Naive thymus-derived CD4-positive, alpha-beta T cell (primary cell): ENCODE data around the gene RASSF8. TPM values are rescaled to one million over a fixed set of nuclear protein-coding genes. Genes with fewer than 3 reads are reported as not detected.

Experiments
- ATAC-seq: fragments of 150-1000 bp; cut with Tn5 transposase; 2 replicates; pipeline ENCODE4 v1.10.0; 2021; ENCODE audit warnings: mild to moderate bottlenecking, moderate library complexity
- CTCF ChIA-PET: fragments of 350-600 bp; sonication (Branson Sonifier 250); formaldehyde crosslinking; loops from one replicate; lab custom pipeline; 2021; ENCODE audit warnings: antibody characterized with exemption; lab: Charles Lee
- POLR2A ChIA-PET: fragments of 350-600 bp; sonication (Branson Sonifier 250); formaldehyde crosslinking; loops from one replicate; lab custom pipeline; 2021; ENCODE audit warnings: antibody characterized with exemption, inconsistent platforms; lab: Charles Lee
- DNase-seq, 9 donors: peaks; one replicate each; pipeline versions ENCODE4 v3.0.0 to v3.0.0-alpha.2; 2020 to 2022; ENCODE audit warnings: mixed read lengths in 1 of 9
- H3K27ac ChIP-seq: one replicate; pipeline ENCODE4 v1.7.0; 2013; ENCODE audit warnings: mild to moderate bottlenecking, low read depth, low read length, moderate library complexity
- H3K27me3 ChIP-seq, 2 donors: one replicate each; pipeline ENCODE4 v1.7.0; 2013; ENCODE audit warnings: low read length in 2 of 2, mild to moderate bottlenecking in 2 of 2, moderate library complexity in 2 of 2; ENCODE audit not compliant: control insufficient read depth in 2 of 2, insufficient read depth in 2 of 2
- H3K36me3 ChIP-seq, 3 experiments: 1 replicate in 2 of 3; 2 replicates in 1 of 3; pipeline ENCODE4 v1.7.0; 2013; ENCODE audit warnings: low read length in 3 of 3, mild to moderate bottlenecking in 3 of 3, moderate library complexity in 1 of 3; ENCODE audit not compliant: insufficient read depth in 3 of 3, control insufficient read depth in 2 of 3
- H3K4me1 ChIP-seq, 2 donors: one replicate each; pipeline ENCODE4 v1.7.0; 2013; ENCODE audit warnings: low read length in 2 of 2, mild to moderate bottlenecking in 2 of 2, moderate library complexity in 1 of 2; ENCODE audit not compliant: control insufficient read depth in 2 of 2, insufficient read depth in 2 of 2
- H3K4me3 ChIP-seq: 2 replicates; pipeline ENCODE4 v1.7.0; 2013; ENCODE audit warnings: mild to moderate bottlenecking, low read length
- H3K9me3 ChIP-seq, 3 experiments: 1 replicate in 2 of 3; 2 replicates in 1 of 3; pipeline ENCODE4 v1.7.0; 2013; ENCODE audit warnings: low read length in 3 of 3; ENCODE audit not compliant: control insufficient read depth in 2 of 3
- H3K27ac Mint-ChIP-seq, 9 donors: one replicate each; pipeline ENCODE4 v1.8.0; 2020 to 2022; ENCODE audit warnings: mixed read lengths in 9 of 9, mild to moderate bottlenecking in 8 of 9, moderate library complexity in 5 of 9, inconsistent platforms in 2 of 9
- H3K27me3 Mint-ChIP-seq, 5 donors: one replicate each; pipeline ENCODE4 v1.8.0; 2021 to 2022; ENCODE audit warnings: mixed read lengths in 5 of 5, mild to moderate bottlenecking in 1 of 5
- H3K36me3 Mint-ChIP-seq, 5 donors: one replicate each; pipeline ENCODE4 v1.8.0; 2020 to 2022; ENCODE audit warnings: mixed read lengths in 5 of 5, mild to moderate bottlenecking in 3 of 5, inconsistent platforms in 1 of 5
- H3K4me1 Mint-ChIP-seq, 7 donors: one replicate each; pipeline ENCODE4 v1.8.0; 2020 to 2022; ENCODE audit warnings: mixed read lengths in 7 of 7, mild to moderate bottlenecking in 3 of 7, inconsistent platforms in 1 of 7
- H3K4me3 Mint-ChIP-seq, 10 donors: one replicate each; pipeline ENCODE4 v1.8.0; 2020 to 2022; ENCODE audit warnings: mild to moderate bottlenecking in 10 of 10, mixed read lengths in 10 of 10, moderate library complexity in 6 of 10, inconsistent platforms in 2 of 10
- H3K9me3 Mint-ChIP-seq, 11 donors: one replicate each; pipeline ENCODE4 v1.8.0; 2020 to 2022; ENCODE audit warnings: mixed read lengths in 11 of 11, mild to moderate bottlenecking in 4 of 11, inconsistent platforms in 1 of 11, moderate library complexity in 1 of 11
- intact Hi-C, 2 donors: fragments of 100-400 bp; cut with micrococcal nuclease; formaldehyde crosslinking; loops; one replicate each; pipeline ENCODE4 v1.15.1; 2023
- polyA plus RNA-seq, 2 donors: library from polyadenylated mRNA; unstranded; fragments of 300-500 nt; fragmentation: Illumina TruSeq; gene quantifications; one replicate each; pipeline ENCODE4 v1.2.3, GENCODE V29; 2021
- total RNA-seq, 6 experiments: library from RNA in 5 of 6; stranded (reverse) in 5 of 6; gene quantifications; 1 replicate in 5 of 6; 2 replicates in 1 of 6; pipeline ENCODE4 v1.2.3 and lab custom pipeline; 2021 to 2026

The RASSF8 gene
- total and polyA plus RNA-seq, 7 experiments from 2014 or later = 0.03 to 0.64 (median 0.18) TPM; not detected in 3

GRCh38 chr12:26109343-26109881 is 150.9 kb downstream of the RASSF8 start:
- ATAC-seq (no peak), DNase-seq (no peak)
- Mint-ChIP-seq H3K27me3 (peaks cover 9 to 58% (median 28%) of the 10 kb centered on the region in 5 donors), H3K4me3 (no peak overlapping the region), H3K36me3 (peaks cover 0 to 2% (median 0%) of the 10 kb centered on the region in 5 donors), H3K9me3 (no peaks in the 10 kb centered on the region), H3K4me1 (peaks cover 3 to 9% (median 5%) of the 10 kb centered on the region in 7 donors), H3K27ac (peak overlapping the region in 1 of 9 donors; percentile 24)
- no peak overlapping the region for H3K4me3 ChIP-seq
- H3K36me3 ChIP-seq = no peaks in the 10 kb centered on the region
- ChIA-PET POLR2A (no interaction called here), CTCF (no interaction called here)
- H3K27ac ChIP-seq = no peak overlapping the region
- H3K9me3 ChIP-seq = no peaks in the 10 kb centered on the region
- intact Hi-C loops = no loop called here
- peaks cover 0 to 5% of the 10 kb centered on the region in 2 donors for H3K4me1 ChIP-seq
- no peaks in the 10 kb centered on the region for H3K27me3 ChIP-seq

- peaks cover 0 to 5% of the 10 kb centered on the region in 2 donors for H3K4me1 ChIP-seq
- ATAC-seq (no peak), DNase-seq (no peak)
- Mint-ChIP-seq H3K27me3 (peaks cover 0 to 73% (median 25%) of the 10 kb centered on the region in 5 donors), H3K4me1 (peaks cover 5 to 14% (median 8%) of the 10 kb centered on the region in 7 donors), H3K27ac (peak overlapping the region in 1 of 9 donors; percentile 19), H3K9me3 (no peaks in the 10 kb centered on the region), H3K36me3 (peaks cover 0 to 2% (median 0%) of the 10 kb centered on the region in 5 donors), H3K4me3 (peak overlapping the region in 5 of 10 donors; percentile 18 to 78 (median 64))
- no peaks in the 10 kb centered on the region for H3K27me3 ChIP-seq
- no peak overlapping the region for H3K4me3 ChIP-seq
- no peak overlapping the region for H3K27ac ChIP-seq
- intact Hi-C loops = loop anchor here (10.0 kb wide), 3 partner anchors 413 to 1413 kb away; partner anchors contain the start of genes PPFIBP1 (in 1 of the 2) and TM7SF3 (in 1 of the 2)
- no peaks in the 10 kb centered on the region for H3K36me3 ChIP-seq
- no peaks in the 10 kb centered on the region for H3K9me3 ChIP-seq
- CTCF ChIA-PET = no interaction called here
- POLR2A ChIA-PET = no interaction called here
Measured at GRCh38 chr12:26112232-26112631, 153.8 kb downstream of the RASSF8 start.

GRCh38 chr12:26112703-26113147 is 154.2 kb downstream of the RASSF8 start:
- intact Hi-C loops = loop anchor here (10.0 kb wide), 3 partner anchors 412 to 1412 kb away; partner anchors contain the start of genes PPFIBP1 (in 1 of the 2) and TM7SF3 (in 1 of the 2)
- peaks cover 0 to 77% (median 26%) of the 10 kb centered on the region in 5 donors for H3K27me3 Mint-ChIP-seq
- DNase-seq (no peak), ATAC-seq (no peak)
- no peaks in the 10 kb centered on the region for H3K9me3 Mint-ChIP-seq
- peak overlapping the region in 9 of 10 donors; percentile 15 to 78 (median 64) for H3K4me3 Mint-ChIP-seq
- ChIA-PET POLR2A (no interaction called here), CTCF (no interaction called here)
- Histone ChIP-seq H3K4me3 (no peak overlapping the region), H3K4me1 (peaks cover 0 to 5% of the 10 kb centered on the region in 2 donors), H3K27me3 (no peaks in the 10 kb centered on the region), H3K36me3 (no peaks in the 10 kb centered on the region), H3K9me3 (no peaks in the 10 kb centered on the region), H3K27ac (no peak overlapping the region)
- peaks cover 5 to 14% (median 8%) of the 10 kb centered on the region in 7 donors for H3K4me1 Mint-ChIP-seq
- peak overlapping the region in 1 of 9 donors; percentile 19 for H3K27ac Mint-ChIP-seq
- peaks cover 0 to 2% (median 0%) of the 10 kb centered on the region in 5 donors for H3K36me3 Mint-ChIP-seq

GRCh38 chr12:26113181-26113654 is 154.7 kb downstream of the RASSF8 start:
- intact Hi-C loops = loop anchor here (10.0 kb wide), 3 partner anchors 412 to 1412 kb away; partner anchors contain the start of genes PPFIBP1 (in 1 of the 2) and TM7SF3 (in 1 of the 2)
- Histone ChIP-seq H3K4me1 (peaks cover 0 to 5% of the 10 kb centered on the region in 2 donors), H3K4me3 (no peak overlapping the region), H3K27me3 (no peaks in the 10 kb centered on the region), H3K9me3 (no peaks in the 10 kb centered on the region), H3K36me3 (no peaks in the 10 kb centered on the region), H3K27ac (no peak overlapping the region)
- Mint-ChIP-seq H3K9me3 (no peaks in the 10 kb centered on the region), H3K27me3 (peaks cover 0 to 77% (median 28%) of the 10 kb centered on the region in 5 donors), H3K4me3 (peak overlapping the region; percentile 68 to 82 (median 80)), H3K36me3 (peaks cover 0 to 2% (median 0%) of the 10 kb centered on the region in 5 donors), H3K27ac (peak overlapping the region in 2 of 9 donors; percentile 6 to 83), H3K4me1 (peaks cover 5 to 14% (median 8%) of the 10 kb centered on the region in 7 donors)
- ChIA-PET CTCF (no interaction called here), POLR2A (no interaction called here)
- ATAC-seq (no peak), DNase-seq (no peak)

GRCh38 chr12:26113853-26114719 is 155.6 kb downstream of the RASSF8 start:
- DNase-seq (peak; percentile 48 to 70 (median 65)), ATAC-seq (peak; percentile 88)
- Mint-ChIP-seq H3K4me3 (peak overlapping the region; percentile 72 to 90 (median 82)), H3K9me3 (no peaks in the 10 kb centered on the region), H3K27me3 (peaks cover 2 to 80% (median 32%) of the 10 kb centered on the region in 5 donors), H3K36me3 (peaks cover 0 to 2% (median 0%) of the 10 kb centered on the region in 5 donors), H3K27ac (peak overlapping the region in 7 of 9 donors; percentile 44 to 83 (median 63)), H3K4me1 (peaks cover 5 to 14% (median 8%) of the 10 kb centered on the region in 7 donors)
- Histone ChIP-seq H3K27me3 (no peaks in the 10 kb centered on the region), H3K4me3 (peak overlapping the region; percentile 53), H3K27ac (peak overlapping the region; percentile 54), H3K36me3 (no peaks in the 10 kb centered on the region), H3K4me1 (peaks cover 0 to 5% of the 10 kb centered on the region in 2 donors), H3K9me3 (no peaks in the 10 kb centered on the region)
- intact Hi-C loops = loop anchor here (1.0 to 10.0 kb wide), 9 partner anchors 8 to 1411 kb away; partner anchors contain the start of genes TM7SF3 (in 2 of the 2), DNAI7 (in 1 of the 2), ETFRF1 (in 1 of the 2) and FGFR1OP2 (in 1 of the 2)
- CTCF ChIA-PET = interaction anchor here (1.0 kb wide), 1 partner anchor 14 kb away, joined by 3 read pairs; no protein-coding TSS in a partner anchor
- POLR2A ChIA-PET = interaction anchor here (0.8 kb wide), 1 partner anchor 1142 kb away, joined by 3 read pairs; no protein-coding TSS in a partner anchor
